Mononuclear cell (primary cell): Measurements from ENCODE around the gene MECR. TPM values are rescaled to one million over a fixed set of nuclear protein-coding genes. Genes with fewer than 3 reads are reported as not detected.
"Not testable (repeated sequence)": the region's sequence is repeated elsewhere in the genome, so short reads cannot be mapped to it uniquely, and the experiment has no call there.

Experiments used
- H3K27me3 ChIP-seq: 2 replicates; pipeline ENCODE4 v1.6.0; 2011; ENCODE audit warnings: low read length, control low read depth; ENCODE audit not compliant: insufficient read depth
- H3K4me1 ChIP-seq: 2 replicates; pipeline ENCODE4 v1.5.1; 2011; ENCODE audit warnings: mild to moderate bottlenecking, low read length, control low read depth; ENCODE audit not compliant: insufficient read depth
- H3K4me3 ChIP-seq: 2 replicates; pipeline ENCODE4 v1.5.1; 2011; ENCODE audit warnings: mild to moderate bottlenecking, low read length, moderate library complexity
- H3K9me3 ChIP-seq: 2 replicates; pipeline ENCODE4 v1.5.1; 2011; ENCODE audit warnings: low read depth, mild to moderate bottlenecking, control low read depth, low read length
- total RNA-seq: library from RNA; depleted of rRNA; stranded (reverse); fragments of >200 nt; gene quantifications from one replicate; pipeline ENCODE4 v1.2.3, GENCODE V29; 2012

MECR gene
- total RNA-seq, 1 donor, result 2.1 TPM

DNA sequence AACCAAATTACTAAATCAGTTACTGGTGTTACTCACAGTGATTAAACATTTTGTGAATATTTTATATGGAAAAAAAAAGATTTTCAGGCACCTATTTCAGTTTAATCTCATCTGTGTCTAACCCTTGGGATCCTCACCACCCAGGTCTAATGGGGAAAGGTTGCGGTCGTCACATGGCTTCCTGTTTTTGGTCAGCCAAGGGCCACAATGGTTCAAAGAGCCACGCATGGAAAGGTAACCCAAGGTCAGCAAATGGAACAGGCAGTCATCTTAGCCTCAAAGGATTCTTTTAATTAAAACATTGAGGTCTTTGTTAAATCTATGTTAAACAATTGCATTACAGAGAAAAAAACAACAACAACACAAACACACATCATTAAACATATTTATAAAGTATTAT lies 71.0 kb downstream of the MECR start:
- Histone ChIP-seq H3K4me1 (peaks cover 7% of the 10 kb centered on the region), H3K9me3 (no peaks in the 10 kb centered on the region), H3K4me3 (no peak overlapping the region), H3K27me3 (no peaks in the 10 kb centered on the region)

DNA sequence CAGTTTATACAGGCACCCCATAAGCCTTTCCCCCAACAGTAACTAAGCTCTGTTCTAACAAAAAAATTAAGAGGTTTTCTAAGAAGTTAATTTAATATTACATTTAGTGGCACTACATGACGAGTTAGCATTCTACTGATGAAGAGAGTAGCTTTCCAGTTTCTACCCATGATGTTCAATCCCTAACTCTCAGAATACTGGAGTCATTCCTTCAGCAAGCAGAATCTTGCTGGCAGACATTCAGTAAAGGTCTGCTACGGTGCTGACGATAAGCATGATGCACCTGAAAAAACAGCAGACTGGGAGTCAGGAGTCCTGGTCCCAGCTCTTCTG lies 73.5 kb downstream of the MECR start:
- no peaks in the 10 kb centered on the region for H3K27me3 ChIP-seq
- no peaks in the 10 kb centered on the region for H3K4me1 ChIP-seq
- H3K9me3 ChIP-seq, result no peaks in the 10 kb centered on the region
- H3K4me3 ChIP-seq, result no peak overlapping the region

DNA sequence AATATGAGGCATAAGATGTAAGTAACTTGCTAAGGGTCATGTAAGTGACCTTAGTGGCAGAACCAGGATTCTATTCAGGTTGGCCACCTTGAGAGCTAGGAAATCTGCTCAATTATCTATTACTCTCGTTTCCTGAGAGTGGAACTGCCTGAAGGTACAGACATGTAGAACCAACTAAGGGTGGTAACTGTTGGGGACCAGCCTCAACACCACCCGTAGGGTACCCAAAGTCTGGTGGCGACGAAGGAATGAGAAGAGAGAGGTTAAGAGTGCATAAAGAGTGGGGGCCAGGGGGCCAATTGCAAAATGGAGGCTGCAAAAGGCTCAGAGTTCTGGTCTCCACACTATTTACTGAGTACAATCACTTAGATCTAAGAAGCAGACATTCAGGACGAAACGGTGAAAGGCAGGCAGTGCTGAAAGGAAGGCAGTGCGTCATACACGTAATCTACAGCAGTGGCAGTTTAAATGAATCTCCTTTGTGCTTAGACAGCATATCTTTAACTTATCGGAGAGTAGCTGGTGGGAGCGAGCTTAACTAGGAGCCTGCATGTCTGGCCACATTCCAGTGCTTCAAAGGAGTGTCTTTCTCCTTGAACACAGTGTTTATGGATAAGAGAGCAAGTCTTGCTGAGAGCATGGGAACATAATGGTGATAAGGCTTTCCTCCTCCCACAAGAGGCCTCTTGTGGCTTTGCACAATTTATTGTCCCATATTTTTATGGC lies 74.0 kb downstream of the MECR start:
- no peak overlapping the region for H3K4me3 ChIP-seq
- H3K4me1 ChIP-seq, result no peaks in the 10 kb centered on the region
- no peaks in the 10 kb centered on the region for H3K9me3 ChIP-seq
- no peaks in the 10 kb centered on the region for H3K27me3 ChIP-seq

DNA sequence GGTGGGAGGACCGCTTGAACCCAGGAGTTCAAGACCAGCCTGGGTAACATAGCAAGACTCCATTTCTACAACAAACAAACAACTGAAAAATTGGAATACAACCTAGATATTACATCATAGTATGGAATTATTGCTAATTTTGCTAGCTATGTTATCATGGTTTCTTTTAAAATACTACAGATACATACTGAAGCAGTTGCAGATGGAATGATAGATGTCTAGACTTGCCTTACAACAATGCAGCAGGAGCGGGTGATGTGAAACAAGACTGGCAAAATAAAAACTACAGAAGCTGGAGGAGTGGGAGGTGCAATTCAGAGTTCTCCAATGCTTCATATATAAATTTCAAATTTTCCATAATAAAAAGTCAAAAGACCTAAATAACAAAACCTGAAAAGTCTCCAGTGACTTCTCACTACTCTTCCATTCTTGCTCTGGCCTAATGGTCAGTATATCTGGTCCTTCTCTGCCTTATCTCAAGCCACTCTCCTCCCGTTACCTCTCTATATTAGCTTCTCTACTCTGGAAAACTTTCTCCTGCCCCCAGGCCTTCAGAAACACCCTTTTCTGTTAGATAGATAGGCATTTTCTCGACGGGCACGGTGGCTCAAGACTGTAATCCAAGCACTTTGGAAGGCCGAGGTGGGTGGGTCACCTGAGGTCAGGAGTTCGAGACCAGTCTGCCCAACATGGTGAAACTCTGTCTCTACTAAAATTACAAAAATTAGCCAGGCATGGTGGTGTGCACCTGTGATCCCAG lies 78.5 kb downstream of the MECR start:
- Histone ChIP-seq H3K4me3 (no peak overlapping the region), H3K4me1 (no peaks in the 10 kb centered on the region), H3K27me3 (no peaks in the 10 kb centered on the region), H3K9me3 (no peaks in the 10 kb centered on the region)

DNA sequence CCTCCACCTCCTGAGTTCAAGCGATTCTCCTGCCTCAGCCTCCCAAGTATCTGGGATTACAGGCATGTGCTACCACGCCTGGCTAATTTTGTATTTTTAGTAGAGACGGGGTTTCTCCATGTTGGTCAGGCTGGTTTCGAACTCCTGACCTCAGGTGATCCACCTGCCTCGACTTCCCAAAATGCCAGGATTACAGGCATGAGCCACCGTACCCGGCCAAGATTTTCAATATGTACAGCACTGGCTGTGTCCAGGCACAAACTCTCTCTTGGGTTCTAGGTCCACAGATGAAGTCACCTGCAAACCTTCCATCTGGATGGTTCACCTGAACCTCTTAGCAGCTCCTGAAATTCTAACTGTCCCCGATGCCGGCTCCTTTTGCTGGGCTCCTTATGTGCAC lies 80.4 kb downstream of the MECR start:
- H3K27me3 ChIP-seq, H3K4me1 ChIP-seq, H3K9me3 ChIP-seq, H3K4me3 ChIP-seq: not testable (repeated sequence)

DNA sequence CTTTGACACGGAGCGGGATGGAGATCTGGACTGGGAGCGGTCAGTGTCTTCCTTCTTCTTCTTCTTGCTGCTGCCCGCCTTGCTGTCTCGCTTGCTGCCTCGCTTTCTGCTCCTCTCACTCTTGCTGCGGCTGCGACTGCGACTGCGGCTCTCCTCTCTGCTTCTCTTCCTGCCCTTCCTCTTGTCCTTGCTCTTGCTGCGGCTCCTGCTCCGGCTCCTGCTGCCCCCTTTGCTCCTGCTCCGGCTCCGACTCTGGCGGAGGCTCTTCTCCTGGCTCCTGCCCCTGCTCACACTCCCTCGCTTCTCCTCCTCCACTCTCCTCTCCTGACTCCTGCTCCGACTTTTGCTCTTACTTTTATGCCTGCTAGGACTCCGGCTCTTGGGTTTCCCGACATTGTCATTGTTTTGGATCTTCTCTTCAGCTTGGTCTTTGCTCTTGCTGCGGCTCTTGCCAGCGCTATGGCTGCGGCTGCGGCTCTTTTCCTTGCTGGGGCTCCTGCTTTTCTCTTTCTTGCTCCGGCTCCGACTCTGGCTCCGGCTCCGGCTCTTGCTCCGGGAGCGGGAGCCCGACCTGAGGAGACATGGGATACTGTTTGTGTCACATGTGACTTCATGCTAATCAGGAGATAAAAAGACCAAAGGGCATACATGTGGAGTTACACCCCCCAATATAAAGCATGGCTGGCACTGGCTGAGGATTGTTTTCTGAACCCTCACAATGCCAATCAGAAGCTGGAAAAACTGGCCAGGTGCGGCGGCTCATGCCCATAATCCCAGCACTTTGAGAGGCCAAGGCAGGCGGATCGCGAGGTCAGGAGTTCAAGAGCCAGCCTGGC lies 81.9 kb downstream of the MECR start:
- H3K4me1 ChIP-seq, result no peaks in the 10 kb centered on the region
- no peaks in the 10 kb centered on the region for H3K27me3 ChIP-seq
- no peak overlapping the region for H3K4me3 ChIP-seq
- H3K9me3 ChIP-seq, result no peaks in the 10 kb centered on the region

DNA sequence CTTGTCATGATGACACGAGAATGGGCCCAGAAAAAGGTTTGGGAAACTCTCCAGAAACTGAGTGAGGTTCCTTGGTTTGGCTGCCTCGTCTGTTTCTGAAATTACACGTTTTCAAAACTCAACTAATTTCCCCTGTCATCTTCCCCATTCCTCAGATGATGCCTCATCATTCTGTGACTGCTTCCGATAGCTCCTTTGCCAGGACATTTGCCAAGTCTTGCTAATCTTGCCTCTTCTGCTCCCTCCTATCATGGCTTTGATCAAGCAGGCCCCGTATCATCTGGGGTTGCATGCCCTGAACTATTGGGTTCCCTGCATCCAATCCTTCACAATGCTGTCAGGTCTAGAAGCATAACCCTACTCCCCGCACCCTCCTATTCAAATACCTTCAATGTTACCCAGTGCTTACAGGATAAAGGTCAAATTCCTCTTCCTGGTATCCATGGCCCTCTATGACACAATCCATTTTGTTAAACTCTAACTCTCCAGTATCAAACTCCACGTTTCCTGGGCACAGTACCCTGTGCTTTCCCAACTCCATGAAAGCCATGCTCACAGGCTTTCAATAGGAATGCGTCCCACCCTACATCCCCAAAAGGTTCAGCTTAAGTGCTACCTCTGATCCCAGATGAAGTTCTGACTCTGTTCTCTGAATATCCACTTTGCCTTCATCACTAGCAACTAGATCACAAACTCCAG lies 84.8 kb downstream of the MECR start:
- no peaks in the 10 kb centered on the region for H3K9me3 ChIP-seq
- no peaks in the 10 kb centered on the region for H3K27me3 ChIP-seq
- H3K4me3 ChIP-seq, result no peak overlapping the region
- H3K4me1 ChIP-seq, result no peaks in the 10 kb centered on the region

DNA sequence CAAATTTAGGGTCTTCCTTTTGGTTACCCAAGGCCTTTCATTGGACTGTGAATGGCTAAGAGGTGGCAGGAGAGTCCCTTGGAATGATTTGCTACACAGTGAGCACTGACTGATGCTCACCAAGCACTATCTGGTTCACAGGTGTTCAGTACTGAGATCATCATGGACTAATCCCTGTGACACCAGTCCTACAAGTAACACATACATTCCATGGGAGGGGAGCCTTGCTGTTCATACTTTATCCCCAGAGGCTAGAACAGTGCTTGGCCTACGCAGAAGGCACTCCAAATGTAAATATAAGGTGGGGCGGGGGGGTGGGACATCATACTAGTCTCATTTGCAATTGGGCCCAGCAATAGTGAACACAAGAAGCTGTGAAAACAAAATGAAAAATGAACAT lies 86.6 kb downstream of the MECR start:
- Histone ChIP-seq H3K4me3 (no peak overlapping the region), H3K4me1 (no peaks in the 10 kb centered on the region), H3K9me3 (no peaks in the 10 kb centered on the region), H3K27me3 (no peaks in the 10 kb centered on the region)

DNA sequence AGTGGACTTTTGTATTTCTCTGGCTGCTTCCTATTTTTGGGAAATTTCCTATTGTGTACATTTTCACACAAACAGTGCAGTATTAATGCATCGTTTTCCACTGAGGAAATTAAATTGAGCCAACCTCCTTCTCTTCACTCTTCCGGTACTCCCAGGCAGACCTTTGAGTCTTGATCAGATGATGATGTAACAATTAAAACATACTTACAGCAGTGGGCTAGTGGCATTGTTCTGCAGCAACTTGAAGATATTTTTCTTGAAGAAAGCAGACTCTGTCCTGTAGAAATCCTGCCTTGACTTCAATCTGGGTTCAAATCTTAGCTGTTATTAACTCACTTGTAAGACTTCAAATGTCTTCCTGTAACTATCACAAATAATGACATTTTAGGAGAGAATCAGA lies 88.0 kb downstream of the MECR start:
- Histone ChIP-seq H3K27me3 (no peaks in the 10 kb centered on the region), H3K4me3 (no peak overlapping the region), H3K4me1 (no peaks in the 10 kb centered on the region), H3K9me3 (no peaks in the 10 kb centered on the region)

Other genes with a start within 250 kb of the MECR start
- not detected for gene TMEM200B, start 107.0 kb downstream of the MECR start, total RNA-seq
- 55.6 TPM for gene SRSF4, start 49.0 kb downstream of the MECR start, total RNA-seq
- gene PTPRU, start 5.6 kb upstream of the MECR start, total RNA-seq, result 0.52 TPM